Activated T-cell treated with anti-CD3 and anti-CD28 coated beads for 4 hours (primary cell): ENCODE results near the gene TTC12.

Source experiments
- DNase-seq: peaks from one replicate; pipeline ENCODE4 v3.0.0-alpha.2; 2020

Gene TTC12

GRCh38 chr11:113332023-113332422, 17.6 kb downstream of the TTC12 start:
- no peak for DNase-seq

DNA sequence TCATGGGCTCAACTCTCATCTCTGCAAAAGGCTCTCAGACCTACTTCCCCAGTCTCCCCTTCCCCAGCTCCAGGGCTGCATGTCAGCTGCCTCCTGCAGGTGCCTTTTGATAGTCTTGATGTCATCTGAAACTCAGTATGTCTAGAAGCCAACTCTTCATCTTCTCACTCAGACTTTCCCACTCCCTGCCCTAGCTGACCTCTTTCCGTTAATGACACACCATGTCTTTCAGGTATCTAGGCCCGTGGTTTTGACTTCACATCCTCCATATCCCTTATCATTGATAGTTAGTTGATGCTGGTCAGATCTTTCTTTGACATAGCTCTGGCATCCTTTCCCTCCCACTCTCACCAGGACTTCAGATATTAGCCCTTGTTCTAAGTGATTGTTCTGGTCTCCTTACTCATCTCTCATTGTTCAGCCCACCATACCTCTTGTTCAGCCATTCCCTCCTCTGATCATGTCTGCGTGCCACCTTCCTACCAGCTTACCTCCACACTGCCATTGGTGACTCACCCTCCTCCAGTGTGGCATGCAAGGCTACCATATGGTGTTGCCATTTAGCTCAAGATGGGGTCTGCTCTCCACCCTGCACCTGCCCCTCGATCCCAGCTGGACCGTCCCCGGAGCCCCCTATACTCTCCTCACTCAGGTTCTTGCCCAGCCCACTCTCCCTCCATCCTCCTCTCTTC, 18.4 kb downstream of the TTC12 start:
- DNase-seq, result no peak

- no peak for DNase-seq
Measured at GRCh38 chr11:113334183-113334582, 19.8 kb downstream of the TTC12 start.

DNA sequence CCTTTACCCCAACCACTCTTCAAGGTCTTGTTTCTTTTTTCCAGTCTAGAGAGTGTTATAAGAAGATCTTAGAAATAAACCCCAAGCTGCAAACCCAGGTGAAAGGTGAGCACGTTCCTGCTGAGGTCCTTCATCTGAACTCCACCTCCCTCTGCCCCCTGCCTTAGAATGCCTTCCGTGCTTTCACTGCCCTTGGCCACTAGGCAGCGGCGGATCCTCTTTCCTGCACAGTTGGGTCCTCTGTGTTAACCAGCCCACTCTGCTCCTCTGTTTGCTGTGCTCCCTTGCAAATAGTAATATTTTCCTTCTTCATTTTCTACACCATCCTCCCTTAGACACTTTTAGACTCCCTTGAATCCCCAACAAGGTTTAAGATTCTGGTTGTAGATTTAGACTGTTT, 24.3 kb downstream of the TTC12 start:
- DNase-seq, result no peak

DNA sequence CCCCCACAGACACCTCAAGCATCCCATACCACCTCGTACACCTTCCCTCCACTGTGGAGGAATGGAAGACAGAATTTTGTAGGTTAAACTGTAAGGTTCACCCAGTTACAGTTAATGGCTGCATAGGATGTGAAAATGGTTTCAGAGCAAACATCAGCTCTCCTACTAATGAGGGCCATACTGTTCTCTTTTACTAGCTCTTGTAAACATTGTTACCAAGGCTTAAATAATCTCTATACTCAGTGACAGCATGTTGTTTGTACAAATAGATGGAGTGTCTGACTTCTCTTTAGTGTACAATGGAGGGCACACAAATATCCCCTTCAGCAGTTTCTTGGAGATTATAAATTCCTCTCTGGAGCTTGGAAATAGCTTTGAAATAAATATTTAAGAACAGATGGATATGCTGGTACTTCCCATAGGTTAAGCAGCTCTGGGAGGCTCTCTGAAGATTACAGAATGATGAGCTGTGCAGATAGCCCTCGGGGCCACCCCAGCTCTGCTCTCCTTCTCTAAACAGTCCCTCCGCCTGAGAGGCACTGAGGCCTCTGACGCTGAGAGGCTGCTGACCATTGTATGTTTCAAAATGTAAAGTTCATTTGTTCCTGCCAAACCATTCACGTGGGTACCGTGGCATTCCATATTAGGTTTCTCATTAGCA, 25.7 kb downstream of the TTC12 start:
- DNase-seq, result no peak

DNA sequence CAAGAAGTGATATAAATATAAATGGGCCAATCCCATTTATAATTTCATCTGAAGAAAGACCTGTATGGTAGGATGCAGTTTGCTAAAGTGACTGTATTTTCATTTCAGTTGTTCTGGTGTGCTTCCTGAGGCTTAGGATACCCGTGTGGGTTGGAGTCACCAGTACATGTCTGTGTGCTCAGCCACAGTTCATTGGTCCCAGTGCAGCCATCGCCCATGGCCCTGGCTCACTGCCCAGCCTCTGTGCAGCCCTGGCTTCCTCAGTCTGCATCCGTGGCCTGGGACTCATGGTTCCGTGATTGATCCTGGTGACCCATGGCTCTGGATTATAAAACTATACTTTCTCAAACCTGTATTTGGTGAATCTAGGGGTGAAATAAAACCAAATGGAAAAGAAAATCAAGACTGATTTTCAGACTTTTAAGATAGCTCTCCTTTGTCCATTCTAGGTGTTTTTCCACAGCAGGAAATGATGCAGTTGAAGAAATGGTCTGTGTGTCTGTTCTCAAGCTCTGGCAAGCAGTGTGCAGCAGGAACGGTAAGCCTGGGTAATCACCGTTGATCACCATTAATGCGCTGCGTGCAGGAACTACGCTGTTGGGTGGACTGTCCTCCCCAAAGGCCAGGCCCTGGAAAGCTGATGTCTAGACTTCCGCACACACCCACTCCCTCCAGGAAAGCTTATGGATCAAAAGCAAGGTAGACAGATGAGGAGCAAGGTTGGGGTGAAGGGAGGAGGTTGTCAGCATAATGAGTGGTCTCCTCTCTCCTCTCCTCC, 27.2 kb downstream of the TTC12 start:
- no peak for DNase-seq

DNA sequence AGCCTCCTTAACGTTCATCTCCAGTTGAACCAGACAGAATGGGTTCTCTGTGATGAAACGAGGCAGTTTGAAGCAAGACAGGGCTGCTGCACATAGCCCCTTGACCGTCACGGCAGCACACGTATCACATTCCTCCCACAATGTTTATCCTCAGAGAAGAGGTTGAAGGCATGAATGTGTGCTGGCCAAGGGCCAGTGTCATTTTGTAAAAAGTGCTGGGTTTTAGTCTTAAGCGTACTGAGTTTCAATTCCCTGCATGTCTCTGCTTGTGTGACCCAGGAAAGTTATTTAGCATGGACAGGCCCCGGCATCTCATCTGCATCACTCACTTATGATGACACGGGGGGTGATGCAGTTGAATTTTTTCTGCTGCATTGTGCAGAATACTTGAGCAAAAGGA, 31.6 kb downstream of the TTC12 start:
- DNase-seq, result no peak

DNA sequence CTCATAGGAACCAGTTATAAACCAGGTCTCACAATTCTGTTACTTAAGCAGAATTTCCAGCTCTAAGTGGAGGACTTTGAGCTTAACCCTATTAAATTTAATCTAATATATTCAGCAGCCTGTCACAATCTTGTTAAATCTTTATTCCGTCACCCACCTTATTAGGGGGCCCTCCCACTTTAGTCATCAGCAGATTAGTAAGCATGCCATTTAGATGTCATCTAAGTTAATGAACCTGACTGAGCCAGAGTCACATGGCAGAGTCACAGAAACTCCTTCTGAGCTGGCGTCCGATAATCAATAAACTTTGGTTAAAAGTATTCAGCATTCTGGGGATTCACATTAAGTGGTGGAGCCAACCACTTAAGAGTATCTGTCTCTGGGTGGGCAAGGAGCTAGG, 35.1 kb downstream of the TTC12 start:
- DNase-seq, result no peak

- DNase-seq, result no peak
Measured at GRCh38 chr11:113350336-113351067, 36.1 kb downstream of the TTC12 start.

GRCh38 chr11:113351068-113351450, 36.7 kb downstream of the TTC12 start:
- no peak for DNase-seq

DNA sequence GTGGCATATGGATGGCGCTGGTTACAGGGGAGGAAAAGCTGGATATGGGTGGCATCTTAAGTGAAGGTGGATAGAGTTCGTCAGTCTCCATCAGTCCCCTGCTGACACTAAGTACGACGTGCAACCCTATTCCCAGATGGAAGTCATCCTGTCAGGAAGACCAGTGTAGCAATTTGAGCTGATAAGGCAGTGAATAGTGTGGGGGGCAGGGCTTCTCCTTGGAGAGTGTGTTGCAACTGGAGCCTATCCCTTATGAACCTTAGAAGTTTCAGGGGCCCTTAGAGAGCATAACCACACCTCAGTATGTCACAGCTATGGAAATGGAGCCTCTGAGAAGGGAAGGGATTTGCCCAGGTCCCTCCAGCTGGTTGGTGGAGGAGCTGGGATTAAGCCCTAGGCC, 37.1 kb downstream of the TTC12 start:
- DNase-seq, result no peak

- no peak for DNase-seq
Measured at GRCh38 chr11:113356203-113356602, 41.8 kb downstream of the TTC12 start.

- no peak for DNase-seq
Measured at GRCh38 chr11:113363406-113363805, 49.0 kb downstream of the TTC12 start.

DNA sequence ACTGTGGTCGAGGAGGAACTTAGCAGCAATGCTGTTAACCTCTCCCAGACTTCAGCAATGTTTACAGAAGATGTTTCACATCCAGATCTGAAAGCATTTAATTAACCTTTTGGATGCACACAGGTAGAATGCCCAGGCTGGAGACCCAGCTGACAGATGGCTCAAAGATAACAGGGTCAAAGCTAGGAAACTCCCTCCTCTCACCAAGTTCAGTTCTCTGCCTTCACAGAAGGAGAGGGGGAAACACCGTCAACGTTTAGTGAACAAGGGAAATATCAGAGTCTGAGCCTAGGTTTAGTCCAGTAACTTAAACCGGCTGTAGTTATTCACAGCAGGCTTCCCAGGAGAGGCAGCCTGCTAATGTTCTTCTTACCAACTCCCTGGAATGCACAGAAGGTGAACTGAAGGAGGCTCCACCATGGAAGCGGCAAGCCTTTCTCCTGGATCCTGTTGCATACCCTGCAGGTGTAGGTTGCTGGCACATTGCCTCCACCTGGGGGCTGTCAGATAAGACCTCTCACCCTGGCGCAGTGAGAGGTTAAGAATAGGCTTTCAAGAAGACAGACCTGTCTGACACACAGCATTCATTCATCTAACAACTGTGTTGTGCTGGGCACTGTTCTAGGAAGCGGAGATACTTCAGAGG, 49.7 kb downstream of the TTC12 start:
- DNase-seq, result no peak

DNA sequence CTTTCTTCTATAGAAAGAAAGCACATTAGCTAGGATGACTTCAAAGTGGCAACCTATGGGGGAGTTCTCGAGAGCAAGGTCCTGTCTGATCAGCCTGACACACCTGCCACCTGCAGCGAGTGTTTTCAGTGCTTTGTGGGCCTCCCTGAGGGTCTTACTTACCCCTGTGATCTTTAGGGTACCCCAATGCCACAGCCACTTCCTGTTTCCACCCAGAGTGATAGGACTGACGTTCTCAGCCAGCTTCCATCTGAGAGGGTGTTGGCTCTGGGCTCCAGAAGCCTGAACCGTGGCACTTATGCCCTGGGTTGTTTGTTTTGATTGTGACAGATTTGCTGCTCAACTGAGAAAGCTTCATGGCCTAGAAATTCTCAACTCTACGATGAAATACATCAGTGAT, 51.5 kb downstream of the TTC12 start:
- DNase-seq, result no peak

DNA sequence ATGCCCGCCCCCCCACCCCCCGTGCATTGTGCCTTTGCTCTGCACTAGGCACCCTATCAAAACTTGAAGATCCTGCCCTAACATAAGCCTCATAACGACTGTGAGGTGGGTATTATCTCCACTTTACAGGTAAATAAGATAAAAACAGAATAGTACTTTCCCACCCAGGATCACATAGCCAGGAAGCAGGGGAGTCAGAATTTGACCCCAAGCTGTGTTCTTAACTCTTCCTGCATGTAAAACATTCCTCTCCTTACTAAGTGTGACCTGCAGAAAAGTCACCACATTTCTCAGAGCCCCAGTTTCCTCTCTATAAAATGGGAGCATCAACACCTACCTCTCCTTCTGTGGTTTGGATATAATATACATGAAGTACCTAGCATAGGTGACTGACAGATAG, 55.0 kb downstream of the TTC12 start:
- no peak for DNase-seq

- no peak for DNase-seq
Measured at GRCh38 chr11:113370634-113371033, 56.3 kb downstream of the TTC12 start.

GRCh38 chr11:113372309-113372708, 57.9 kb downstream of the TTC12 start:
- DNase-seq, result no peak

DNA sequence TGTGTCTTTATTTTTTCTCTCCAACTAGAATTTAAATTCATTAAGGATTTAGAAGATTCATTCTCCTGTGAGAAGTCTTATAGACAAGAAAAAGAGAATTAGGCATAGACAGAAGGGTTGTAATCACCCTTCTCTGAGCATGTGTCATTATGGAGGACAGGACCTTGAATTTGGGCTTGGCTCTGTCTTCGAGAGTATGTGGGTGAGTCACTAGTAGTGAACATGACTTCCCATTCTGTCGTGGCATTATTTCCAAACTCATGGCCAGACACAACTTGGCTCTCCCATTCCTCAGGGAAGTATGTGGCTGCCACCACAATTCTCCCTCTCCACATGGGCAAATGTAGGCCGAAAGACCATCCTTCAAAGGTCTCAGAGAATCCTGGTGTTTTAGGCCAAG, 58.9 kb downstream of the TTC12 start:
- no peak for DNase-seq

DNA sequence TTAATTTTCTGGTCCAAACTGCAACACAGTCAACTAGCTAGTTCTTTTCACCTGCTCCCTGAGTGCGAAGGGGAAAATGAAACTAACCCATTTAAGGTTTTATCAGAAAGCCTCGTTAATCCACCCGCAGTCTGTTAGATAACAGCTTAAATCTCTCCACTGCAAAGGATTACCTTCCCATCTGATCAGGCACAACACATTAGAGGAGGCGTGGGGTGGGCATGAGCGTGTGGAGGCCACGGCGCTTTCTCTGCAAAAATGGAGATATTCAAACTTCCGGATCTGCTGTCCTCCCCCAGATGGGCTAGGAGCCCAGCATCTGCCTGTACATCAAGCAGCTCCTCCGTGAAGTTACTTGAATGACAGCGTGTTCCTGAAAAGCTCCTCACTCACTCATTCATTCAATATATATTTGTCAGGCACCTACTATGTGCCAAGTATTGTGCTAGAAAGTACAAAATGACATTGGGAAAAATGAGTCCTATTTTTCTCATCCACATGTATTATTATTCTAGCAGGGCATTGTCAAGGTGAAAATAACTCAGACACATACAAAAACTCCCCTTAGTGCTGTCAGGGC, 59.7 kb downstream of the TTC12 start:
- no peak for DNase-seq

- no peak for DNase-seq
Measured at GRCh38 chr11:113375402-113375801, 61.0 kb downstream of the TTC12 start.

DNA sequence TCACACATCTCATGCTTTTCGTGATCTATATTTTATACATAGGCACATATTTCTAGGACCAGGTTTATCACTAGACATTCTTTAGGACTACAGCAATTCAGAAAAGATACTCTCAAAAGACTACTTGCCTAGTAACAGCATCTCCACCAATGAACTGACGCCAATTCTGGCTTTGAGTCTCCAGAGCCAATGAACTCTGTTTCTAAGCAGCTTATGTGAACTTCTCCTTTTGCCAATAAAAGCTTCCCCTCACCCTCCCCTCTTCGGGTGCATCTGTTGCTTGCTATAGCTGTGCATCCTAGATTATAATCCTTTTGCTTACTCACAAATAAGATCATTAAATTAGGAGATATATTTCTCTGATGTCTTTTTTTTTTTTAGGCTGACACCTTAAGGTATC, 61.8 kb downstream of the TTC12 start:
- DNase-seq, result no peak
